Prostate gland (tissue), 2 donors: ENCODE measurements around the gene ADD2. TPM values are rescaled to one million over a fixed set of nuclear protein-coding genes. Genes with fewer than 3 reads are reported as not detected.

Source experiments
- DNase-seq: peaks from one replicate; pipeline ENCODE4 v3.0.0-alpha.2; 2019; ENCODE audit warnings: low spot score
- H3K27ac ChIP-seq, 2 donors: fragments of 200-600 bp; sonication (generic); 2 replicates each; pipeline ENCODE4 v1.5.1; 2017 to 2019
- H3K27me3 ChIP-seq: fragments of 200-600 bp; sonication (generic); replicated peaks from 2 replicates; pipeline ENCODE4 v1.5.1; 2019; ENCODE audit not compliant: insufficient read depth
- H3K36me3 ChIP-seq, 2 donors: fragments of 200-600 bp; sonication (generic); 1 replicate in 1 of 2; 2 replicates in 1 of 2; pipeline versions ENCODE4 v1.5.1 to v1.8.1; 2017 to 2019
- H3K4me1 ChIP-seq: fragments of 200-600 bp; sonication (generic); replicated peaks from 2 replicates; pipeline ENCODE4 v1.5.1; 2019
- H3K4me3 ChIP-seq, 2 donors: fragments of 200-600 bp; sonication (generic); 2 replicates each; pipeline ENCODE4 v1.5.1; 2017 to 2019
- H3K9me3 ChIP-seq: fragments of 200-600 bp; sonication (generic); 2 replicates; pipeline ENCODE4 v1.5.1; 2017
- CTCF ChIP-seq, 4 experiments: fragments of 200-600 bp in 2 of 4; fragments of 450-650 bp in 2 of 4; sonication (generic) in 2 of 4; IDR thresholded peaks; 1 replicate in 3 of 4; 2 replicates in 1 of 4; pipeline ENCODE4 v1.5.1; 2016 to 2019; ENCODE audit warnings: antibody characterized with exemption in 4 of 4, mild to moderate bottlenecking in 2 of 4, moderate library complexity in 2 of 4
- POLR2A ChIP-seq: fragments of 450-650 bp; IDR thresholded peaks from one replicate; pipeline ENCODE4 v1.6.1; 2016; ENCODE audit warnings: antibody characterized with exemption, mild to moderate bottlenecking
- POLR2AphosphoS5 ChIP-seq: sonication (generic); formaldehyde crosslinking; IDR thresholded peaks from one replicate; pipeline ENCODE4 v1.6.1; 2017; ENCODE audit warnings: antibody characterized with exemption
- WGBS: methylation state at CpG from one replicate; pipeline ENCODE4 v1.1.5; 2018; 5-methylcytosine and 5-hydroxymethylcytosine counted together
- intact Hi-C: fragments of 100-400 bp; cut with DNase I; formaldehyde crosslinking; loops from one replicate; pipeline ENCODE4 v1.14.2; 2022
- total RNA-seq, 2 donors: library from RNA; depleted of rRNA; stranded (reverse); fragments of >200 nt; gene quantifications; one replicate each; pipeline ENCODE4 v1.1.0, GENCODE V29; 2016

ADD2 gene
- total RNA-seq, 2 donors from 2014 or later: 0.32 to 3.1 TPM

- no peak for DNase-seq
- 53% methylated on average over 10 of the region's 10 CpGs for WGBS
- H3K4me1 ChIP-seq: no peaks in the 10 kb centered on the region
- no peak overlapping the region for H3K27ac ChIP-seq
- H3K27me3 ChIP-seq: no peaks in the 10 kb centered on the region
- H3K4me3 ChIP-seq: no peak overlapping the region
- no peaks in the 10 kb centered on the region for H3K9me3 ChIP-seq
- H3K36me3 ChIP-seq: no peaks in the 10 kb centered on the region
- intact Hi-C loops: no loop called here
- no peak for TF ChIP-seq POLR2AphosphoS5
- TF ChIP-seq POLR2A: no peak
- no peak for TF ChIP-seq CTCF (IDR thresholded peaks at IDR 0.05)
Measured at GRCh38 chr2:70645733-70646419, 122.1 kb downstream of the ADD2 start.

GRCh38 chr2:70643715-70644114, 124.3 kb downstream of the ADD2 start:
- intact Hi-C loops: no loop called here
- H3K4me1 ChIP-seq: no peaks in the 10 kb centered on the region
- no peaks in the 10 kb centered on the region for H3K36me3 ChIP-seq
- DNase-seq: no peak
- 66% methylated on average over 12 of the region's 12 CpGs for WGBS
- H3K27ac ChIP-seq: no peak overlapping the region
- H3K4me3 ChIP-seq: no peak overlapping the region
- no peaks in the 10 kb centered on the region for H3K9me3 ChIP-seq
- TF ChIP-seq CTCF (IDR thresholded peaks at IDR 0.05): peak in 1 of 4 experiments; percentile 17
- TF ChIP-seq POLR2A: no peak
- no peaks in the 10 kb centered on the region for H3K27me3 ChIP-seq

GRCh38 chr2:70641263-70641784, 126.7 kb downstream of the ADD2 start:
- TF ChIP-seq POLR2A (no peak), POLR2AphosphoS5 (no peak), CTCF (IDR thresholded peaks at IDR 0.05) (no peak)
- intact Hi-C loops: no loop called here
- DNase-seq: no peak
- Histone ChIP-seq H3K27me3 (no peaks in the 10 kb centered on the region), H3K36me3 (no peaks in the 10 kb centered on the region), H3K9me3 (no peaks in the 10 kb centered on the region), H3K4me1 (no peaks in the 10 kb centered on the region), H3K27ac (no peak overlapping the region), H3K4me3 (no peak overlapping the region)
- WGBS: 65% methylated on average over 7 of the region's 7 CpGs

GRCh38 chr2:70639841-70640436, 128.1 kb downstream of the ADD2 start:
- no peak overlapping the region for H3K27ac ChIP-seq
- no peak overlapping the region for H3K4me3 ChIP-seq
- no peaks in the 10 kb centered on the region for H3K4me1 ChIP-seq
- H3K36me3 ChIP-seq: no peaks in the 10 kb centered on the region
- no peaks in the 10 kb centered on the region for H3K27me3 ChIP-seq
- TF ChIP-seq CTCF (IDR thresholded peaks at IDR 0.05) (no peak), POLR2AphosphoS5 (no peak), POLR2A (no peak)
- intact Hi-C loops: no loop called here
- no peak for DNase-seq
- no peaks in the 10 kb centered on the region for H3K9me3 ChIP-seq
- 56% methylated on average over 4 of the region's 4 CpGs for WGBS

- Histone ChIP-seq H3K36me3 (no peaks in the 10 kb centered on the region), H3K27ac (no peak overlapping the region), H3K4me3 (no peak overlapping the region), H3K9me3 (no peaks in the 10 kb centered on the region), H3K27me3 (no peaks in the 10 kb centered on the region), H3K4me1 (no peaks in the 10 kb centered on the region)
- intact Hi-C loops: no loop called here
- DNase-seq: no peak
- 50% methylated on average over 2 of the region's 2 CpGs for WGBS
- no peak for TF ChIP-seq POLR2A
- no peak for TF ChIP-seq CTCF (IDR thresholded peaks at IDR 0.05)
- TF ChIP-seq POLR2AphosphoS5: no peak
Measured at GRCh38 chr2:70638561-70638960, 129.4 kb downstream of the ADD2 start.
